HG02623 (cell line): Measurements from ENCODE around the gene ZNF226.
"Not testable (repeated sequence)": the region's sequence is repeated elsewhere in the genome, so short reads cannot be mapped to it uniquely, and the experiment has no call there.

ENCODE experiments used
- ATAC-seq: cut with Tn5 transposase; IDR thresholded peaks from one replicate; pipeline ENCODE4 v1.9.1; 2021; ENCODE audit warnings: moderate library complexity; ENCODE audit not compliant: unreplicated experiment

ZNF226 gene

DNA sequence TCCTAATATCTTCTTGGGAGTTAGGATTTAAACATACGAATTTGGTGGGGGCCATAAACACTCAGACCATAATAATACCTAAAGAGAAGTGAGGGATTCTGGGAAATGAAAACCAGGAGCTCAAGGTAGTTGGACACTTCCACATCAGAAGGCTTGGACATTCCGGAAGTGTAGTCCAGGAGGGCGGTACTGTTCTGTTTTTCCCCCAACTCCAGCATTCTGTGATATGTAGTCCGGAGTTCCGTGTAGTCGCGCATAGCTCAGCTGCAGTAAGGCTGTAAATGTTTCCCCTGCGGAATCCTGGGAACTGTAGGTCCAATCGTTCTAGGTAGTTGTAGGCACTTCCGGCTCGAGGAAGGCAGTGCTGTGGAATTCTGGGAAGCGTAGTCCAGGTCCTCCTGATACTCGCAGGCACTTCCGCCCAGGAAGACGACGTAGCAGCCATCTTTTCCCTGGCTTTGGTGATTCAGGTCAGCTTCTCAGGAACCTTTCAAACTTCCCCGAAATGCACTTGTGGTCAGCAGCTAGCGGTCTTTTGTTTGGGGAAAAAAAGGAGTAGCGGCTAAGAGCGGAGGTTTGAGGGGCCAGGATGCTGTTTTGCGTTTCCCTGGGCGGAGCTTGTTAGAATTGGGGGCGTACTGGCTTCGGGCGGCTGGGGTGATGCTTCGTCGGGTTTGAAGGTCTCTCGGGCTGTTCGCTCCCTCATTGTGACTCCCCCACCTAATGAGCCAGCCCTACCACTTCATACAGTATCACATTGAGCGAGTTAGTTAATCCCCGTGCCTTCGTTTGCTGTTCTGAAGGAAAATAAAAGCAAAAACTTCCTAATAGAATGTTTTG lies at the start of gene ZNF226:
Gene ZNF226, plus strand, starts transcription at position 428 of the 840 bp plus-strand sequence. CDS start 4,981 bp downstream, outside the sequence.
- peak; percentile 86 for ATAC-seq

DNA sequence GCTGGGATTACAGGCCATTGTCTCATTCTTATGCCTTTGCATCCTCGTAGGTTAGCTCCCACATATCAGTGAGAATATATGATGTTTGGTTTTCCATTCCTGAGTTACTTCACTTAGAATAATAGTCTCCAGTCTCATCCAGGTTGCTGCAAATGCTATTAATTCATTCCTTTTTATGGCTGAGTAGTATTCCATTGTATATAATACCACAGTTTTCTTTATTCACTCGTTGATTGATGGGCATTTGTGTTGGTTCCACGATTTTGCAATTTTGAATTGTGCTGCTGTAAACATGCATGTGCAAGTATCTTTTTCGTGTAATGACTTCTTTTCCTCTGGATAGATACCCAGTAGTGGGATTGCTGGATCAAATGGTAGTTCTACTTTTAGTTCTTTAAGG lies 43.7 kb upstream of the ZNF226 start:
- not testable (repeated sequence) for ATAC-seq

DNA sequence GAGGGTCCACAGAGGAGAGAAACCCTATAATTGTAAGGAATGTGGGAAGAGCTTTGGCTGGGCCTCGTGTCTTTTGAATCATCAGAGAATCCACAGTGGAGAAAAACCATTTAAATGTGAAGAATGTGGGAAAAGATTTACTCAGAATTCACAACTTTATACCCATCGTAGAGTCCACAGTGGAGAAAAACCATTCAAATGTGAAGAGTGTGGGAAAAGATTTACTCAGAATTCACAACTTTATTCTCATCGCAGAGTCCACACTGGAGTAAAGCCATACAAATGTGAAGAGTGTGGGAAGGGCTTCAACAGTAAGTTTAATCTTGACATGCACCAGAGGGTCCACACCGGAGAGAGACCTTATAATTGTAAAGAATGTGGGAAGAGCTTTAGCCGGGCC lies 32.9 kb upstream of the ZNF226 start:
- ATAC-seq = no peak

DNA sequence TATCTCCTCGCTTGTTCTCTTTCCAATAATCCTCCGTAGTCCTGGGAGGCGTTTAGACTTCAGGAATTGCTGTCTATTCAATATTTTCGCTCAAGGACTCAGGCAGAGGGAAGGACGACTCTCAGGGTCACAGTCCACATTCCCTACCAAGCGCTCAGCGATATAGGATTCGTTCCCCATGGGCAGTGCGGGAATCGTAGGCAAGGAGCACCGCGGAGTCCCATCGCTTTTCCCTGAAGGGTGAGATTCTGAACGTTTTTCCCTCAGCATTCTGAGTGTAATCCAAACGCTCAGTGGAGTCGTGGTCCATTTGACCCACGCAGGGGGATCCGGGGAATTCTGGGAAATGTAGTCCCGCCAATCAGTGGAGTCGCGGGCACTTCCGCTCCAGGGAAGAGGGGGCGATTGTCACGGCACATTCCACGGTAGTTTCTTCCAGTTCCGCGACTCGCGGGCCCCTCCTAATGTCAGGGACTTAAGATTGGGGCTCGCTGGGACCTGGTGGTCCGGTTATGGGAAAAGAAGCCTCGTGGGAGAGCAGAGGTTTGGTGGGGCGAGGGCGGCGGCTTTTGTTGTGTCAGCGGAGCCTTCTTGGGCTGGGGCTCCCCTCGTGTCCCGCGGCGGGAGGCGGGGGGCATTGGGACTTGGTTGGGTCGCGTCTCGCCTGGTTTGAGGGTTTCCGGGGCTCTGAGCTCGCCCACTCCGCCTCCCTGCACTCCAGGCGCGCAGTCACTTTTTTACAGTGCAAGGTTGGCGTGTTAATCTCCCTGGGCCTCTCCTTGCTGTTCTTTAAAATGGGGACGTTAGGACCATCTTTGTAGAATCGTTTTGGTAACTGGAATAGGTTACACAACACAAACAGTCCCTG lies 23.5 kb upstream of the ZNF226 start, which contains the start of gene ZNF234:
Gene ZNF234, plus strand, starts transcription at position 364 of the 868 bp plus-strand sequence. CDS start 3,079 bp downstream, outside the sequence.
- peak; percentile 58 for ATAC-seq

DNA sequence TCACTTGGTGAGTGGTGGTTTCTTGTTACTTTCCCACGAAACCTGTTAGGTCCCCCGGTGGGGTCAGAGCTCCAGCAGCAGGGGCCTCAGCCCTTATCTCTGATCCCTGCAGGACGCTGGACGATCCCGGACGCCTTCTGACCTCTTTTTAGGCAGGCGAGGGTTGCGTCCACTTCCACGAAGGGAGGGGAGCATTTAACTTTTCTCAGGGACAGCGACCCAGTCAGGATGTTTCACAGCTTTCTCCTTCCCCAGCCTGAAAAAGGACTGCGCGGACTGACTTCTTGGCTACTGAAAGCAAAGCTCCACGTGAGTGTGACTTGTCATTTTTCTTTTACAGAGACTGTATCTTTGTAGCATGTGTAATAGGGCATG lies 22.9 kb upstream of the ZNF226 start:
- no peak for ATAC-seq

DNA sequence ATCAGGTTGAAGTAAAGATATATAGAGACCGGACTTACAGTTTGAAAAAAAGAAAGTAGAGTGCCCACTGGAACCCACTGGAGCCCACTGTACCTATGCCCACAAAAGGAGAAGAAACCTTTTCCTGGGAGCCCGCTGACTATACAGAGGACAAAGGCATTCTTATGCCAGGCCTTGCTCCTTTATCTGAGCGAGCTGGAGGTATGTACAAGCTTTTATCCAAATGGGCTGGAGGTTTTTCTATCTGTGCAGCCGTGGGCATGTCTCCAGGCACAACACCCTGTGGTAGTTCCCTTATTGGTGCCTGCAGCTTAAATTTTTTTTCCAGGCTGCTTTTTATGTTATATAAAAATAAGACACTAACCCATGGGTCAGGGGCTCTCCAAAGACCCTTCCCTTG lies 15.1 kb upstream of the ZNF226 start:
- no peak for ATAC-seq

DNA sequence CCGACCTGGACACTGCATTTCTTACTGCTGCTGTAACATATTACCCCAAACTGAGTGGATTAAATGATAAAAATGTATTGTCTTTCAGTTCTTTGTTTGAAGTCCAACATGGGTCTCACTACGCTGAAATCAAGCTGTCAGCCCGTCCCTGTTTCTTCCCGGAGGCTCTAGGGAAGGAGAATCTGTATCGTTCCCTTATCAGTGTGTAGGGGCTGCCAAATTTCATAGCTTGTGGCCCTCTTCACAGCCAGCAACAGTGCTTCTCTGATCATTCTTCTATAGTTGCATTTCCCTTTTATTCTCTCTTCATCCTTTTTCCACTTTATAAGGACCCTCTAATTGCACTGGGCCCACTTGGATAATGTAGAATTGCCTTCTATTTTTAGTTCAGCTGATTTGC lies 13.4 kb upstream of the ZNF226 start:
- no peak for ATAC-seq

DNA sequence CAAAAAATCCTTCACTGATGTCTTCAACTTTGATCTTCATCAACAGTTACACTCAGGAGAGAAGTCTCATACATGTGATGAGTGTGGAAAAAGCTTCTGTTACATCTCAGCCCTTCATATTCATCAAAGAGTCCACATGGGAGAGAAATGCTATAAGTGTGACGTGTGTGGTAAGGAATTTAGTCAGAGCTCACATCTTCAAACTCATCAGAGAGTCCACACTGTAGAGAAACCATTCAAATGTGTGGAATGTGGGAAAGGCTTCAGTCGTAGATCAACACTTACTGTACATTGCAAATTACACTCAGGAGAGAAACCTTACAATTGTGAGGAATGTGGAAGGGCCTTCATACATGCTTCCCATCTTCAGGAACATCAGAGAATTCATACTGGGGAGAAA lies 8.4 kb upstream of the ZNF226 start:
- ATAC-seq = no peak

DNA sequence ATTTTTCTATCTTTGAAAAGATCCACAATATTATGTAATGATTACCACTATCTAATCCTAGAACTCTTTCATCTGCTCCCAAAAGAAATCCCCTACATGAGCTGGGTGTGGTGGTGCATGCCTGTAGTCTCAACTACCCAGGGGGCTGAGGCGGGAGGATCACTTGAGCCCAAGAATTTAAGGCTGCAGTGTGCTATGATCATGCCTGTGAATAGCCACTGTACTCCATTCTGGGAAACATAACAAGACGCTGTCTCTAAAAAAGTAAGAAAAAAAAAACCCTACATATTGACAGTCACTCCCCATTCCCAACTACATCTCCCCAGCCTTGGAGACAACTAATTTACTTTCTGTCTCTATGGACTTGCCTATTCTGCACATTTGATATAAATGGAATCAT lies 1.1 kb upstream of the ZNF226 start:
- no peak for ATAC-seq

DNA sequence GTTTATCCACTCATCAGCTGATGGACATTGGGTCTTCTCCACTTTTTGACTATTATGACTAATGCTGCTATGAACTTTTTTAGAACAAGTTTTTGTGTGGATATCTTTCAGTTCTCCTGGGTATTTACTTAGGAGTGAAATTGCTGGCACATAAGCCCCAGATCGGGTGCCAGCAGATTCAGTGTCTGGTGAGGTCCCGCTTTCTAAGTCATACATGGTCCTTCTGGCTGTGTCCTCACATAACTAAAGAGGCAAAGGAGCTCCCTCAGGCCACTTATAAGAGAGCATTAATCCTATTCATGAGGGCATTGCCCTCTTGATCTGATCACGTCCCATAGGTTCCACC lies 600 bp upstream of the ZNF226 start:
- ATAC-seq = no peak

DNA sequence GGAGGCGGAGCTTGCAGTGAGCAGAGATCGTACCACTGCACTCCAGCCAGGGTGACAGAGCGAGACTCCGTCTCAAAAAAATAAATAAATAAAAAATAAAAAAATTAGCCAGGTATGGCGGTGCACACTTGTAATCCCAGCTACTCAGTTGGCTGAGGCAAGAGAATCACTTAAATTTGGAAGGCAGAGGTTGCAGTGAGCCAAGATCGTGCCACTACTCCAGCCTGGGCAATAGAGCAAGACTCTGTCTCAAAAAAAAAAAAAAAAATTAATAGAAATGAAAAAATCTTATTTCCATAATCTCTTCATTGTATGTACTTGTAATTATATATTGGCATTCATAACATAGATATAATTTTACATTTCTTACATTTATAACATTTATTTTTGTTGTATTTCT lies 5.8 kb downstream of the ZNF226 start:
- not testable (repeated sequence) for ATAC-seq

DNA sequence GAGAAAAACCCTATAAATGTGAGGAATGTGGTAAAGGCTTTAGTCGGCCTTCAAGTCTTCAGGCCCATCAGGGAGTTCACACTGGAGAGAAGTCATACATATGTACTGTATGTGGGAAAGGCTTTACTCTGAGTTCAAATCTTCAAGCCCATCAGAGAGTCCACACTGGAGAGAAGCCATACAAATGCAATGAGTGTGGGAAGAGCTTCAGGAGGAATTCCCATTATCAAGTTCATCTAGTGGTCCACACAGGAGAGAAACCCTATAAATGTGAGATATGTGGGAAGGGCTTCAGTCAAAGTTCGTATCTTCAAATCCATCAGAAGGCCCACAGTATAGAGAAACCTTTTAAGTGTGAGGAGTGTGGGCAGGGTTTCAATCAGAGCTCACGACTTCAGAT lies 11.7 kb downstream of the ZNF226 start:
- no peak for ATAC-seq

DNA sequence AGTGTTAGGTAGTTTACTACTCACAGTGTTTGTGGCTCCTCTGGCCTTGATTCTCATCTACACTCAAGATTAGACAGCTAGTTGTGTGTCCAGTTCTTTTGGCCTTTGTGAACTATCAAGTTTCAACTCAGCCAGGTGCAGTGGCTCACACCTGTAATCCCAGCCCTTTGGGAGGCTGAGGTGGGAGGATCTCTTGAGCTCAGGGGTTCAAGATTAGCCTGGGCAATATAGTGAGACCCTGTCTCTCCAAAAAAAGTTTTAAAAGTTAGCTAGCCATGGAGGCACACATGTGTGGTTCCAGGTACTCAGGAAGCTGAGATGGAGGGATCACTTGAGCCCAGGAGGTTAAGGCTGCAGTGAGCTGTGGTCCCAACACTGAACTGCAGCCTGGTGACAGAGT lies 16.1 kb downstream of the ZNF226 start:
- no peak for ATAC-seq

DNA sequence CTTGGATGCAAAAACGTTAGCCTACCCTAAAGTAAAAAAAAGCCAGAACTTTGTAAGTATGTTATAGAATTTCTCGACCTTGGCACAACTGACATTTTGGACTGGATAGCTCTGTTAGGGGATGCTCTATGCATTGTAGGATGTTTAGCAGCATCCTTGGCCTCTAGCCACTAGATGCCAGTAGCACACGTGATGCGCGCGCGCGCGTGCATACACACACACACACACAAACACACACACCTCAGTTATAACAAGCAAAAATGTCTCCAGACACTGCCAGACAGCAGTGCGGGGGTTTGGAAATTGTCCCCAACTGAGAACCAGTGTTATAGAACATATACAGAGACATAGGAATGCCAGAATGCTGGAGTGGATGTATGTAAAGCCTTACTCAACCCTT lies 17.2 kb downstream of the ZNF226 start:
- no peak for ATAC-seq

DNA sequence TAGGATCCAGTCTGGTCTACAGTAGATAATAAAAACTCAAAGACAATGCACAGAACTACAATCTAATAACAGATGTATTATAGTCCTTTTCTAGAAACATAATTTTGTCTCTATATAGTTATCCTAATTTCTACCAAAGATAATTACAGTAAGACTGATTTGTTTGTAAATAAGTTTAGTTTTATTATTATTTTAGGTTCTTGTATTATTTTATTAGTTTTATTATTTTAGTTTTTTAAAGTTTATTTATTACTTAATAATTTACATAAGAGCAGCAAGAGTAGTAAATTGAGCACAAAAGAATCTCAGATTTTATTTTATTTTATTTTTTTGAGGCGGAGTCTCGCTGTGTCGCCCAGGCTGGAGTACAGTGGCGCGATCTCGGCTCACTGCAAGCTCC lies 25.1 kb downstream of the ZNF226 start:
- no peak for ATAC-seq

DNA sequence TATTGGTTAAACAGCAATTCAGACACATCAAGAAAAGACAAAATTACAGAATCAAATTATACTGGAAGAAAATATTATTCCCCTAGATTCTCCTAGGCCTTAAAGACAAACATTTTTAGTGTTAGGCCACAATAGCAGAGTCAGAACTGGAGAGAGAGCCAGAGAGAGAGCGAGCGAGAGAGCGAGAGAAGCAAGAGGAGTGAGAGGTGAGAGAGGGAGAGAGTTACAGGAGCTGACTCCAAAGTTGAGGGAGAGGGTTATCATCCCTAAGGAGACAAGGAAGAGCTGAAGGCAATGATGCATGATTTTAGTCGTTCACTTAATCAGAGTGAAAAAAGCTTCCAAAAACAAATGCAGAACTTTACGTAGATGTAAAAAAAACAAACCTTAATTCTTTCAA lies 27.2 kb downstream of the ZNF226 start:
- ATAC-seq = no peak

DNA sequence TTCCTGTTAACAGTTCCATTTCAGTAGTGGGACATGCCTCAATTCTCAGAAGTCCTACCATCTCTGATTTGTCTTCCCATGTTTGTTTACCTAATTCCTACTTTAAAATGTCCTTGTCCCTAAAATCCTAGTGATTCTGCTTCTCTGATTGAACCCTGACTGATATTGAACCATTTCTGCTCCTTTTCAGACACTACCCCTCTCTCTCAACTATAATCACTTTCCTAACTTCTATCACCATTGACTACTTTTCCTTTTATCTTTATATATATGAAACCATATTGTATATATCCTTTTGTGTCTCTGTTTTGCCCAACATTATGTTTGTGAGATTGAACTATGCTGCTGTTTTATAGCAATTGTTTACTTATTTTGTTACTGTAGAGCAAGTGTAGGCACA lies 31.9 kb downstream of the ZNF226 start:
- ATAC-seq = no peak

DNA sequence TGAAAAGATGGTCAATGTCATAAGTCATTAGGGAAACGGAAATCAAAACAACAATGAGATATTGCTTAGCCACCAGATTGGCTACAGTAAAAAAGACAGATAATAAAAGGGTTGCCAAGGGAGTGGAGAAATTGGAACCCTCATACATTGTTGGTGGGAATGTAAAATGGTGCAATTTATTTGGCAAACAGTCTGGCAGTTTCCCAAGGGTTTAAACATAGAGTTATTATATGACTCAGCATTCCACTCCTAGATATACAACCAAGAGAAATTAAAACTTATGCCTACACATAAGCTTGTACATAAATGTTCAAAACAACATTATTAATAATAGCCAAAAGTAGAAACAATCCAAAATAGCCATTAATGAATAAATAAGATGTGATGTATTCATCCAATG lies 37.6 kb downstream of the ZNF226 start:
- ATAC-seq = no peak

DNA sequence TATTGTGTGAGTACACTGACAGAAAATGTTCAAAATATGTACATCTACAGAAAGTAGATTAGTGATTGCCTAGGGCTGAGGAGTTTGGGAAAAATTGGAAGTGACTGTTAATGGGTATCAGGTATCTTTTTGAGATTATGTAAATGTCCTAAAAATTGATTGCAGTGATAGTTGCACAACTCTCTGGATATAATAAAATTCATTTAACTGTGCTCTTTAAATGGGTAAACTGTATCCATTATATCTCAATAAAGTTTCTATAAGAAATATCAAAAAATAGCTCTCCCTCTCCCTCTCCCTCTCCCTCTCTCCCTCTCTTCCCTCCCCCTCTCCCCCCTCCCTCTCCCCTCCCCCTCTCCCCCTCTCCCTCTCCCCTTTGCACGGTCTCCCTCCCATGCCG lies 38.1 kb downstream of the ZNF226 start:
- no peak for ATAC-seq

DNA sequence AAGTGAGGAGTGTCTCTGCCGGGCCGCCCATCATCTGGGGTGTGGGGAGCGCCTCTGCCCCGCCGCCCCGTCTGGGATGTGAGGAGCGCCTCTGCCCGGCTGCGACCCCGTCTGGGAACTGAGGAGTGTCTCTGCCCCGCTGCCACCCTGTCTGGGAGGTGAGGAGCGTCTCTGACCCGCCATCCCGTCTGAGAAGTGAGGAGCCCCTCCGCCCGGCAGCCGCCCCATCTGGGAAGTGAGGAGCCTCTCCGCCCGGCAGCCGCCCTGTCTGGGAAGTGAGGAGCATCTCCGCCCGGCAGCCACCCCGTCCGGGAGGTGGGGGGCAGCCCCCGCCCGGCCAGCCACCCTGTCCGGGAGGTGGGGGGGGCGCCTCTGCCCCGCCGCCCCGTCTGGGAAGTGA lies 39.0 kb downstream of the ZNF226 start:
- ATAC-seq = not testable (repeated sequence)

DNA sequence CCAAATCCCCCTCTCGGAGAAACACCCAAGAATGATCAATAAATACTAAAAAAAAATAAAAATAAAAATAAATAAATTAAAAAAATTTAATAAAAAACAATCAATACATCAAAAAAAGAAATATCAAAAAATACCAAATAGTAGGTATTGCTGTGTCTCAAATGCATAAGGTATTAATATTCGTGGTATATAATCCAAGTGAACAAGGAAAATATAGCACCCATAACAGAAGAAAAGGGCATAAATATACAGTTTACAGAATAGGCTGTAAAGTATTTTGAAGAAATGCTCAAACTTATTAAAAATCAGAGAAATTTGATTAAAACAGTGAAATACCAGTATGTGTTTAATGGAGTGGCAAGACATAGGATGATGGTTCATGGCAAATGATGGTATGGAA lies 39.9 kb downstream of the ZNF226 start:
- no peak for ATAC-seq
